Kidney (tissue), 14 donors: Measurements from ENCODE around the gene EMC1. TPM values are rescaled to one million over a fixed set of nuclear protein-coding genes. Genes with fewer than 3 reads are reported as not detected.

Experiments used
- DNase-seq, 5 donors: peaks; one replicate each; pipeline ENCODE4 v3.0.0-alpha.2; 2013 to 2020
- FAIRE-seq: peaks from 2 replicates; lab custom pipeline; 2012; peaks lifted over from hg19 to GRCh38; lab: Jason Lieb, UNC
- H3K27ac ChIP-seq, 2 donors: one replicate each; pipeline ENCODE4 v1.7.0; 2013; ENCODE audit warnings: low read depth in 2 of 2, low read length in 2 of 2, inconsistent platforms in 1 of 2
- H3K27me3 ChIP-seq: one replicate; pipeline ENCODE4 v1.7.1; 2013; ENCODE audit warnings: low read length, inconsistent platforms; ENCODE audit not compliant: control insufficient read depth, insufficient read depth
- H3K36me3 ChIP-seq, 3 donors: one replicate each; pipeline versions ENCODE4 v1.7.0 to v1.7.1; 2013; ENCODE audit warnings: low read length in 3 of 3, control low read depth in 1 of 3, inconsistent platforms in 1 of 3; ENCODE audit not compliant: insufficient read depth in 3 of 3, control insufficient read depth in 2 of 3
- H3K4me1 ChIP-seq, 3 donors: one replicate each; pipeline versions ENCODE4 v1.7.0 to v1.7.1; 2013; ENCODE audit warnings: low read length in 3 of 3, inconsistent platforms in 1 of 3, low read depth in 1 of 3; ENCODE audit not compliant: control insufficient read depth in 2 of 3, insufficient read depth in 2 of 3
- H3K4me3 ChIP-seq, 3 donors: one replicate each; pipeline versions ENCODE4 v1.7.0 to v1.8.1; 2013; ENCODE audit warnings: low read length in 3 of 3, control low read depth in 1 of 3, inconsistent platforms in 1 of 3
- H3K9ac ChIP-seq, 3 donors: one replicate each; pipeline versions ENCODE4 v1.7.0 to v1.7.1; 2013; ENCODE audit warnings: low read length in 3 of 3, control low read depth in 1 of 3, inconsistent platforms in 1 of 3
- H3K9me3 ChIP-seq, 3 donors: one replicate each; pipeline versions ENCODE4 v1.7.0 to v1.7.1; 2013; ENCODE audit warnings: low read length in 3 of 3, control low read depth in 1 of 3, inconsistent platforms in 1 of 3; ENCODE audit not compliant: control insufficient read depth in 2 of 3, insufficient read depth in 1 of 3
- CTCF ChIP-seq: IDR thresholded peaks from 3 replicates; pipeline ENCODE4 v1.5.1; 2012; ENCODE audit warnings: mild to moderate bottlenecking, moderate library complexity, borderline replicate concordance; ENCODE audit not compliant: insufficient read depth; ENCODE audit errors: extremely low read depth
- intact Hi-C: fragments of 100-400 bp; cut with DNase I; formaldehyde crosslinking; loops from one replicate; pipeline ENCODE4 v1.11.1; 2022
- polyA plus RNA-seq: library from polyadenylated mRNA; stranded (reverse); fragments of 350-450 nt; fragmentation: Illumina TruSeq; extraction: RNeasy Lipid Tissue Mini Kit (QIAGEN cat#74804); gene quantifications from one replicate; pipeline ENCODE4 v1.2.3, GENCODE V29; 2014; ENCODE audit warnings: low read depth, low replicate concordance; ENCODE audit not compliant: insufficient read depth
- total RNA-seq: library from RNA; stranded (reverse); fragmentation: NEBNext Ultra II Directional; extraction: Animal tissue kit (Norgen Biotek cat#: 25700); gene quantifications from one replicate; pipeline ENCODE4 v1.2.1, GENCODE V29; 2021
- donor health status: control.
- donor health status: control.
- donor health status: control.
- donor health status: control.
- donor health status: control.
- donor health status: DM: yes; HTN: yes; CAD: no.
- donor health status: Normal renal cell carcinoma (clear cell type).

Gene EMC1
- total and polyA plus RNA-seq, 2 donors from 2014 or later, result 14.7 to 42.0 TPM

- Histone ChIP-seq H3K36me3 (peaks cover 3 to 29% (median 16%) of the 10 kb centered on the region in 3 donors), H3K4me1 (peaks cover 4 to 16% (median 12%) of the 10 kb centered on the region in 3 donors), H3K4me3 (no peak overlapping the region), H3K27ac (no peak overlapping the region), H3K9ac (no peak overlapping the region), H3K27me3 (no peaks in the 10 kb centered on the region), H3K9me3 (no peaks in the 10 kb centered on the region)
- DNase-seq, result no peak
- TF ChIP-seq CTCF, result no peak
- intact Hi-C loops, result no loop called here
- FAIRE-seq, result no peak
Observed at GRCh38 chr1:19255288-19255687, 4.0 kb upstream of the EMC1 start.

GRCh38 chr1:19254416-19254815 lies 3.1 kb upstream of the EMC1 start:
- H3K4me1 ChIP-seq, result peaks cover 4 to 17% (median 12%) of the 10 kb centered on the region in 3 donors
- H3K27ac ChIP-seq, result no peak overlapping the region
- H3K36me3 ChIP-seq, result peaks cover 3 to 21% (median 12%) of the 10 kb centered on the region in 3 donors
- no peak for TF ChIP-seq CTCF
- FAIRE-seq (no peak), DNase-seq (no peak)
- no peak overlapping the region for H3K9ac ChIP-seq
- H3K4me3 ChIP-seq, result no peak overlapping the region
- H3K9me3 ChIP-seq, result no peaks in the 10 kb centered on the region
- intact Hi-C loops, result no loop called here
- no peaks in the 10 kb centered on the region for H3K27me3 ChIP-seq

- FAIRE-seq, result no peak
- Histone ChIP-seq H3K36me3 (no peaks in the 10 kb centered on the region), H3K27ac (peak overlapping the region; percentile 99 to 100), H3K9ac (peak overlapping the region; percentile 74 to 99 (median 89)), H3K4me1 (peaks cover 4 to 17% (median 12%) of the 10 kb centered on the region in 3 donors), H3K9me3 (no peaks in the 10 kb centered on the region), H3K4me3 (peak overlapping the region; percentile 89 to 100 (median 100)), H3K27me3 (no peaks in the 10 kb centered on the region)
- intact Hi-C loops, result no loop called here
- no peak for TF ChIP-seq CTCF
- DNase-seq, result no peak
Observed at GRCh38 chr1:19250629-19251304, 557 bp downstream of the EMC1 start.
